ENCODE measurements around the gene PHF12.

Gene PHF12

GRCh38 chr17:28950017-28950751 is 1.1 kb downstream of the PHF12 start:
- Histone ChIP-seq H3K9ac (ENCODE audit: low read length) (peak overlapping the region; percentile 97), H3K27me3 (ENCODE audit: low read depth, low read length) (no peaks in the 10 kb centered on the region), H3K4me2 (ENCODE audit: low read length) (peak overlapping the region; percentile 90), H2AFZ (ENCODE audit: low read depth, low read length) (no peak overlapping the region), H3K79me2 (ENCODE audit: low read length) (peaks cover 61% of the 10 kb centered on the region), H4K20me1 (ENCODE audit: insufficient read depth, low read length) (peaks cover 37% of the 10 kb centered on the region), H3K36me3 (replicated peaks; ENCODE audit: low read depth, low read length) (peaks cover 37% of the 10 kb centered on the region), H3K4me3 (ENCODE audit: low read length) (peak overlapping the region; percentile 85), H3K9me3 (ENCODE audit: insufficient read depth, low read length) (no peaks in the 10 kb centered on the region), H3K4me1 (ENCODE audit: low read length) (peaks cover 45% of the 10 kb centered on the region), H3K27ac (ENCODE audit: low read length) (peak overlapping the region; percentile 95)
- TF ChIP-seq CTCF (IDR thresholded peaks at IDR 0.05; ENCODE audit: low read depth, low read length) (no peak), EZH2phosphoT487 (IDR thresholded peaks at IDR 0.05; ENCODE audit: low read depth) (no peak)

GRCh38 chr17:28949185-28950016 is 1.9 kb downstream of the PHF12 start:
- Histone ChIP-seq H3K9ac (ENCODE audit: low read length) (peak overlapping the region; percentile 97), H3K4me3 (ENCODE audit: low read length) (peak overlapping the region; percentile 85), H3K4me1 (ENCODE audit: low read length) (peaks cover 50% of the 10 kb centered on the region), H3K27me3 (ENCODE audit: low read depth, low read length) (no peaks in the 10 kb centered on the region), H3K4me2 (ENCODE audit: low read length) (peak overlapping the region; percentile 90), H3K36me3 (replicated peaks; ENCODE audit: low read depth, low read length) (peaks cover 44% of the 10 kb centered on the region), H4K20me1 (ENCODE audit: insufficient read depth, low read length) (peaks cover 45% of the 10 kb centered on the region), H3K9me3 (ENCODE audit: insufficient read depth, low read length) (no peaks in the 10 kb centered on the region), H3K27ac (ENCODE audit: low read length) (peak overlapping the region; percentile 95), H2AFZ (ENCODE audit: low read depth, low read length) (no peak overlapping the region), H3K79me2 (ENCODE audit: low read length) (peaks cover 69% of the 10 kb centered on the region)
- no peak for TF ChIP-seq EZH2phosphoT487 (IDR thresholded peaks at IDR 0.05; ENCODE audit: low read depth)
- no peak; the same call in 1 of the 2 replicates for TF ChIP-seq CTCF (IDR thresholded peaks at IDR 0.05; ENCODE audit: low read depth, low read length)

- Histone ChIP-seq H3K36me3 (replicated peaks; ENCODE audit: low read depth, low read length) (peaks cover 49% of the 10 kb centered on the region), H4K20me1 (ENCODE audit: insufficient read depth, low read length) (peaks cover 51% of the 10 kb centered on the region), H3K4me3 (ENCODE audit: low read length) (peak overlapping the region; percentile 85), H3K27me3 (ENCODE audit: low read depth, low read length) (no peaks in the 10 kb centered on the region), H3K79me2 (ENCODE audit: low read length) (peaks cover 75% of the 10 kb centered on the region), H3K4me2 (ENCODE audit: low read length) (peak overlapping the region; percentile 90), H3K9ac (ENCODE audit: low read length) (peak overlapping the region; percentile 97), H2AFZ (ENCODE audit: low read depth, low read length) (no peak overlapping the region), H3K27ac (ENCODE audit: low read length) (peak overlapping the region; percentile 95), H3K4me1 (ENCODE audit: low read length) (peaks cover 50% of the 10 kb centered on the region), H3K9me3 (ENCODE audit: insufficient read depth, low read length) (no peaks in the 10 kb centered on the region)
- no peak for TF ChIP-seq CTCF (IDR thresholded peaks at IDR 0.05; ENCODE audit: low read depth, low read length)
- no peak for TF ChIP-seq EZH2phosphoT487 (IDR thresholded peaks at IDR 0.05; ENCODE audit: low read depth)
These were observed 2.5 kb downstream of the PHF12 start for GRCh38 chr17:28948873-28949184.

- TF ChIP-seq EZH2phosphoT487 (IDR thresholded peaks at IDR 0.05; ENCODE audit: low read depth) (no peak), CTCF (IDR thresholded peaks at IDR 0.05; ENCODE audit: low read depth, low read length) (no peak)
- H3K36me3 ChIP-seq (replicated peaks; ENCODE audit: low read depth, low read length): peaks cover 53% of the 10 kb centered on the region
- peak overlapping the region; percentile 97 for H3K9ac ChIP-seq (ENCODE audit: low read length)
These were observed 3.0 kb downstream of the PHF12 start for GRCh38 chr17:28948342-28948741.

More at GRCh38 chr17:28948342-28948741, 3.0 kb downstream of the PHF12 start:
- H3K27ac ChIP-seq (ENCODE audit: low read length): peak overlapping the region; percentile 95
- peak overlapping the region; percentile 90 for H3K4me2 ChIP-seq (ENCODE audit: low read length)
- no peaks in the 10 kb centered on the region for H3K27me3 ChIP-seq (ENCODE audit: low read depth, low read length)
- no peaks in the 10 kb centered on the region for H3K9me3 ChIP-seq (ENCODE audit: insufficient read depth, low read length)
- H3K4me3 ChIP-seq (ENCODE audit: low read length): peak overlapping the region; percentile 85
- no peak overlapping the region for H2AFZ ChIP-seq (ENCODE audit: low read depth, low read length)
- peaks cover 80% of the 10 kb centered on the region for H3K79me2 ChIP-seq (ENCODE audit: low read length)
- H3K4me1 ChIP-seq (ENCODE audit: low read length): peaks cover 45% of the 10 kb centered on the region
- peaks cover 56% of the 10 kb centered on the region for H4K20me1 ChIP-seq (ENCODE audit: insufficient read depth, low read length)

Data from OCI-LY3 (cell line).